ENCODE results near the gene FXYD5.

DNA sequence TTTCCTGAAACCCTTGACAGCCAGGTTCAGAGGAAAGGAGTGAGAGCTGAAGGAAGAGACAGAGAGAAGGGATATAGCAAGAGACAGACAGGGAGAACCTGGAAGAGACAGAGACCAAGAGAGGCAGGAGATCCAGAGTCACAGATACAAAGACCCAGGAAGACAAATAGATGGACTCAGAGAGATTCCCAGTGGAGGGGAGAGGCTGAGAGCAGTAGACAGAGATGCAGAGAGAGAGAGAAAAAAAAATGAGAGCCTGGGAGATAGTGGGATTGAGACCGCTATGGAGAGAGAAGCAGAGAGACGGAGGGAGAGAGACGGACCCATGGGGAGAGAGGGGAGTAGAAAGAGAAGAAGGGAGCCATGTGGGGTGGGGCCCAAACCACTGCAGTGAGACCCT, 10.7 kb upstream of the FXYD5 start:
- TF ChIP-seq GATA2 (IDR thresholded peaks at IDR 0.05; ENCODE audit: low read depth, low read length) (no peak), GATA3 (IDR thresholded peaks at IDR 0.05; ENCODE audit: low read depth, low read length) (no peak)

Measured in SH-SY5Y (cell line).